NCI-H446 treated with DMSO at 0.1 percent for 48 hours (cell line): ENCODE results near the gene ASTN2.
"Not testable (repeated sequence)": the region's sequence is repeated elsewhere in the genome, so short reads cannot be mapped to it uniquely, and the experiment has no call there.

ENCODE experiments used
- DNase-seq: peaks from one replicate; lab custom pipeline; 2025; lab: John Stamatoyannopoulos, UW

The ASTN2 gene

DNA sequence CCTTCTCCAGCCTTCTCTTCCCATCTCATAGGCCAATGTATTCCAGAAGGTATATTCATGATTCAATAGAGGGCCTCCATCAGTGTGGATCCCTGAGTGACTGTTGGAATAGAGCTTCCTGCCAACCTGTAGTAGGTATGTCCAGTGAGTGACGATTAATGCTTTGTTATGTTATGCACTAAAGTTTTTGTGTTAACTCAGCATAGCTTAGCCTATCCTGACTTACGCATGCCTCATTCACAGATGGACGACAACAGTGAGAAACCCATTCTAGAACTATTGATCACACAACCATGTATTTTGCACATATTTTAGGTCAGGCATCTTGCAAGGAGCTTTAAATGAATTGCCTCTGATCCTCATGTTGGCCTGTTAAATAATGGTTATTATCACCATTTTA lies 953.2 kb downstream of the ASTN2 start:
- DNase-seq, result no peak

DNA sequence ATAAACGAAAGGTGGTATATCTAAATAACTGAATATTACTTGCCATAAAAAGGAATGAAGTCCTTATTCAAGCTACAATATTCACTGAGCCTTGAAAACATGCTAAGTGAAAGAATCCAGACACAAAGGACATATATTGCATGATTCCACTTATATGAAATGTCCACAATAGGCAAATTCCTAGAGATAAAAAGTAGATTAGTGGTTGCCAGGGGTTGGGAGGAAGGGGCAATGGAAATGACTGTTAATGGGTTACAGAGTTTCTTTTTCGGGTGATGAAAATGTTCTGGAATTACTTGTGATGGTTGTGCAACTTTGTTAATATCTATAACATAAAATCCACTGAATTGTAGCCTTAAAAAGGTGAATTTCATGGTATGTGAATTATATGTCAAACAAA lies 954.8 kb downstream of the ASTN2 start:
- no peak for DNase-seq

- no peak for DNase-seq
Measured at GRCh38 chr9:116459576-116459975, 955.3 kb downstream of the ASTN2 start.

DNA sequence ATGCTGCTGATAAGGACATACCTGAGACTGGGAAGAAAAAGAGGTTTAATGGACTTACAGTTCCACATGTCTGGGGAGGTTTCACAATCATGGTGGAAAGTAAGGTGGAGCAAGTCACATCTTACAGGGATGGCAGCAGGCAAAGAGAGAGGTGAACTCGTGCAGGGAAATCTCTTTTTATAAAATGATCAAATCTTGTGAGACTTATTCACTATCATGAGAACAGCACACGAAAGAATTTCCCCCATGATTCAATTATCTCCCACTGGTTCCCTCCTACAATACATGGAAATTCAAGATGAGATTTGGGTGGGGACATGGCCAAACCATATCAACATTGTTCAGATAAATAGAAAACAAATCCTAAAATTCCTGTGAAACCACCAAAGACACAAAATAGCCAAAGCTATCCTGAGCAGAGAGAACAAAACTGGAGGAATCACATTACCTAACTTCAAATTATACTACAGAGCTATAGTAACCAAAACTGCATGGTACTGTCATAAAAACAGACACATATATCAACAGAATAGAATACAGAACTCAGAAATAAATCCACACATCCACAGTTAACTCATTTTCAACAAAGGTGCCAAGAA lies 958.3 kb downstream of the ASTN2 start:
- no peak for DNase-seq

DNA sequence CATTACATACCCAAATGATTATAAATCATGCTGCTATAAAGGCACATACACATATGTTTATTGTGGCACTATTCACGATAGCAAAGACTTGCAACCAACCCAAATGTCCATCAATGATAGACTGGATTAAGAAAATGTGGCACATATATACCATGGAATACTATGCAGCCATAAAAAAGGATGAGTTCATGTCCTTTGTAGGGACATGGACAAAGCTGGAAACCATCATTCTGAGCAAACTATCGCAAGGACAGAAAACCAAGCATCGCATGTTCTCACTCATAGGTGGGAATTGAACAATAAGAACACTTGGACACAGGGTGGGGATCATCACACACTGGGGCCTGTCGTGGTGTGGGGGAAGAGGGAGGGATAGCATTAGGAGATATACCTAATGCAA lies 960.3 kb downstream of the ASTN2 start:
- DNase-seq, result not testable (repeated sequence)

GRCh38 chr9:116453785-116454184 lies 961.1 kb downstream of the ASTN2 start:
- DNase-seq, result no peak

GRCh38 chr9:116452634-116453033 lies 962.2 kb downstream of the ASTN2 start:
- DNase-seq, result no peak

- DNase-seq, result no peak
Measured at GRCh38 chr9:116452227-116452626, 962.6 kb downstream of the ASTN2 start.

DNA sequence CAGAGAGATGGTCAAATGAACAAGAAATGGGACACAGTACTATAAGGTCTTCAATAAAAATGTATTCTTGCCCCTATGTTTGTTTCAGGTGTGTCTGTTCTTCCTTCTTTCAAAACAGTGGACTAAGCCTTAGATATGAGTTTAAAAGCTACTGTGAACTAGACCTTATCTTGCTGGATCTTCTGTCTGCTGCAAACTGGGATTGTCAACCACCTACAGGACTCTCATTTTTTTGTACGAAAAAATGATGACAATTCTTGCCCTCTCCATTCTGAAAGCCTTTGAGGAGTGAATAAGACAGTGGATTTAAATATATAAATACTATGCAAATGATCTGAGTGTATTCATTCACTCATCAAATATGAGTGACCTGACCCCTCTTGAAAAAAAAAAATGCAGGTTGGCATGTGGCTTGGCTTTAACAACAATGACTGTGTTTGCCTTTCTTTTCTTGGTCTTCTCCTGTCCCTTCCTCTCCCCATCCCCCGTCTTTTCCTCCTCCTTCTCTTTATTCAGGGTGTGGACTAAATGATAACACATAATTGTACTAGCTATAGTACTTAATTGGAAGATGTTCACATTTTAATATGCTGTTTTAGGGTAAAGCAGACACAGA lies 963.2 kb downstream of the ASTN2 start:
- DNase-seq, result no peak

GRCh38 chr9:116450378-116451139 lies 964.3 kb downstream of the ASTN2 start:
- no peak for DNase-seq

GRCh38 chr9:116449949-116450348 lies 964.9 kb downstream of the ASTN2 start:
- no peak for DNase-seq

DNA sequence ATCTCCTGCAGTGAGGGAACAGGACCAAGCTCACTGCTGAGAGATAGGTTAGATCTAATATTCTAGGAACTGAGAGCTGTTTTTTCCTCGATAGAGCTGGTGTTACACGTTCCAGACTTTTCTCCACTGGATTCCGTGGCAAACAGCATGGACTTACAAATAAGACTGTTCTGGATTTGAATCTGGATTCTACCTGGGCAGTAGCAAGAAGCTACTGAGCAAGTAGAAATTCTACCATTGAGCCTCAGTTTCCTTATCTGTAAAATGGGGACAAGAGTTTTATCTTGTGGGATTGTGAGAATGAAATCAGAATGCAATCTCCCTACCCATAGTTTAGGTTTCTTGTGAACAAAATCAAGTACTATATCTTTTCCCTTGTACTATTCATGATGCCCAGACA lies 966.4 kb downstream of the ASTN2 start:
- DNase-seq, result no peak

DNA sequence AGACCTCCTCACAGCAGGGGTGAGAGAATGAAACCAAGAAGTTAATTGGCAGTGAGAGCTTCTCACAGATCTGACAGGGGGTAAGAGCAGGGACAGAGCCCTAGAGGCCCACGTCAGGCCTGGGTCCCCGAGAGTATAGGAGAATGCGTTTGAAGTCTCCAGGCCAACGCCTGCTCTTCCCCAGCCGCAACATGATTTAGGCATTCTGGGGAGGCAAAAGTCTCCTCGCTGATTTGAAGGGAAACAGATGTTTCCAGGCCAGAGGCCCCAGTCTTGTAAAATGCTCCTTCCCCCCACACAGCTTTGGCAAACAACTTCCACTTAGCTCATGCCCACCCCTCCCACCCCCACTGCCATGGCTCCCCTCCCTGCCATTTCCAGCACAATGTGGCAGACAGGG lies 966.9 kb downstream of the ASTN2 start:
- DNase-seq, result no peak

GRCh38 chr9:116442528-116442927 lies 972.3 kb downstream of the ASTN2 start:
- DNase-seq, result no peak

DNA sequence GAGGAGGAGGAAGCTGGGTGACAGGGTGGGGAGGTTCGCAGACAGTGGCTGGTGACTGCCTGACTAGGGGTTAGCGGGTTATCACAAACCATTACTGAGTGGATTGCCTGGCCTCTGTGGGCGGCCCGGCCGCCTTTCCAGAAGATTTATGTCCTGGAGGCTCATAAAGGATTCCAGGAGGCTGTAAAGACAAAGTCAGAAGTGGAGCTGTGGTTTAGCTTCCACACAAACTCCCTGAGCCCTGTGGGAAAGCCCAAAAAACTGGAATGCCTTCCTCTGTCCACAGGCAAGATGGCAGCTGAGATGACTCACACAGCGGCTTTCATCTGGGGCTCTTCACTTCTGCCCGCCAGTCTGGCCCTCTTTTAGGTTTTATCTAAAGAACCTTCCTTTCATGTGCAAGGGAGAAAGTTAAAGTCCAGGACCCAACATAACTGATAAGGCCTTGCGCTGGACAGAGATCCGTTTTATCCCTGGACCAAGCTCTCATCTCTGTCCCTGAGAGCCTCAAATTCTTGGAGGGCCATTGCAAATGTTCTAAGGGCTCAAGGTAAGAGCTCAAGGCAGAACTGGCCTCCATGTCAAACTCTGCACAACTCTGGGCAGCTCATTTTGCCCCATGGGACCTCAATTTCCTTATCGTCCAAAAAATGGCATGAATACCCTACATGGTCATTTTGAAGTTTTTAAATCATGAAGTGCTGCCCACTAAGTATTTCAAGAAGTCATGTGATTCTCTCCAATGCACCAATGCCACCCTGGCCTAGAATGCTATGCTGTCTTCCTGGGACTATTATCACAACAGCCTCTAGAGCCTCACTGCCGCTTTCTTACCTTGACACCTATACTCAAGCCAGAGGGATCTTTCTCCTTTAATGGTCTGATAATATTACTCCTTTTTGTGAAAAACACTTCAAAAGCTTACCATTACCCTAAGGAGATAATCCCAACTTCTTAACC lies 977.2 kb downstream of the ASTN2 start:
- no peak for DNase-seq

DNA sequence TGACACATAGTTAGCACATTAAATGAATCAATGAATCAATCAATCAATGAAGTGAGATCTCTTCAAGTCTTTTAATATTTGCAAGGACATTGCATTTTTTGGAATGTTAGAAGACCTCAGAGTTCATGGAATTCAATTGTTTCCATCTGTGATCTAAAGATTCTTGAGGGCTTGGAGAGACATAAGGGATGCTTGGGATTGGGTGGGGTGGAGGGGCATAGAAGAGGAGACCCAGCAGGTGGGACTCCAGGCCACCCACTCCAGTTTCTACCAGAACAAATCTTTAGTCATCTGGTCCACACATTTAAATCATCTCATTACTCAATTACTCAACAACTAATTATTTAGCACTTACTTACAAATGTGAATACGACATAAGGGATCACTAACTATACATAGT lies 978.7 kb downstream of the ASTN2 start:
- no peak for DNase-seq

- no peak for DNase-seq
Measured at GRCh38 chr9:116435706-116436105, 979.2 kb downstream of the ASTN2 start.

- DNase-seq, result no peak
Measured at GRCh38 chr9:116434314-116434713, 980.5 kb downstream of the ASTN2 start.

DNA sequence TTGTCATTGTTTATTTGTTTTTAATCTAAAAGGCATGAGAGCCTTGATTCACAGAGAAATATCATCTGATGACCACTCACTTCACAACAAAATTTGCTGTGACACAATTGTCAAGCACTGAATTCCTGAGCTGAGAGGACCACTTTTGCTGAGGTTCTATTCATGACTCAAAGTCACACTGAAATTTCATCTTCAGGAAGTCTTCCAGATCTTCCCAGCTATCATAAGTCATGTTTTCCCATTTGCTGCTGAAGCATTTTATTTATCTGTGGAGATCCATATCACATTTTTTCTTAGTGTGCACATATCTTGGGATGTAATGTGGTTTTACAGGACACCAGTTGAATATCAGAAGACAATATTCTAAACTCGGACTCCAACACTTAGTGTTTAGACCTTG lies 982.8 kb downstream of the ASTN2 start:
- no peak for DNase-seq

- no peak for DNase-seq
Measured at GRCh38 chr9:116430849-116431248, 984.0 kb downstream of the ASTN2 start.

GRCh38 chr9:116425244-116425643 lies 989.6 kb downstream of the ASTN2 start:
- DNase-seq, result no peak

DNA sequence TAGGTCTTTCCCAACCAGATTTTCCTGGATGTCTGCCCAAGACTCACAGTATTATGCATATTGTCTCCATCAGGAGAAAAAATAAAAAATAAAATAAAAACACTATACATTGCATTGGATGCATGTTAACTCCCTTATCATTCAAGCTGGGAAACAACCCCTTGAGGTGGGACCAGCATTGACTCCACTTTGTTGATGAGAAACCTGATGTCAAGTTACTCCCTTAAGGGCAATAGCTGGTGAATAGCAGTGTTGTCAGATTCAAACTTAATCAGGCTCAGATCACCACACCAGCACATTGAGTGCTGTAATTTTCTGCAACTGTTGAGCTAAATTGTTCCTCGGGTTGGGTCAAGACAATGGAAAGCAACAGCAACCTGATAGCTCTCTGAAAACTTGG lies 991.7 kb downstream of the ASTN2 start:
- no peak for DNase-seq
